ENCODE data around the gene CREBBP. TPM values are rescaled to one million over a fixed set of nuclear protein-coding genes. Genes with fewer than 3 reads are reported as not detected.

Gene CREBBP
- total and polyA plus RNA-seq, 4 donors, result 5.4 to 103 (median 61.0) TPM

DNA sequence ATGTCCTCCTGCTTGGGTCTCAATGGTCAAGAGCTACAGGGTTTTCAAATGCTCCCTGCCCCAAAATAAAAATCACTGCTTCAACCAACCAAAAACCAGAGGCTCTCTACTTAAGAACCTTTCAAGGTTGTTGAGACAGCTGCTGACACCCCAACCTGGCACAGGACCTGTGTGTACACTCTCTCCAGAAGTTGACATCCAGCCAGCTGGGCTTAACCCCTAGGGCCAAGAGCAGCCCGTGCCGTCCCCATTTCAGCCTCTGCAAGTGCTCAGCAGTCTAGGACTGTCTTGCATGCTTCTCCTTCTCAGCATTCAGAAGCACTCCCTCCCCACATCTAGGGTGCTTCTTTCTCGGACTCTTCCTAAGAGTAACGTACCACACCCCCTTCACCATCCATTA is 104.2 kb downstream of the CREBBP start:
- Histone ChIP-seq H3K27ac (ENCODE audit: low read depth in 1 of 2, low read length in 2 of 2) (no peak overlapping the region), H3K27me3 (ENCODE audit: control insufficient read depth in 1 of 2, insufficient read depth in 2 of 2, low read length in 1 of 2) (no peaks in the 10 kb centered on the region), H3K36me3 (ENCODE audit: control insufficient read depth in 1 of 2, insufficient read depth in 2 of 2, low read length in 1 of 2) (peaks cover 0 to 4% of the 10 kb centered on the region in 2 donors), H3K4me1 (ENCODE audit: control insufficient read depth in 1 of 2, insufficient read depth in 2 of 2, low read length in 2 of 2) (no peaks in the 10 kb centered on the region), H3K4me3 (ENCODE audit: low read length in 2 of 2) (no peak overlapping the region), H3K9me3 (ENCODE audit: control insufficient read depth, low read length) (no peaks in the 10 kb centered on the region)
- no peak for DNase-seq
- intact Hi-C loops (cut with DNase I), result loop anchor here in 1 of 2 donors (5.0 kb wide), 1 partner anchor 101 kb away; no protein-coding TSS in a partner anchor
- WGBS, 2 donors, result 57 to 58% methylated on average over 4 of the region's 4 CpGs
- no peak for ATAC-seq (ENCODE audit: low FRiP score)

DNA sequence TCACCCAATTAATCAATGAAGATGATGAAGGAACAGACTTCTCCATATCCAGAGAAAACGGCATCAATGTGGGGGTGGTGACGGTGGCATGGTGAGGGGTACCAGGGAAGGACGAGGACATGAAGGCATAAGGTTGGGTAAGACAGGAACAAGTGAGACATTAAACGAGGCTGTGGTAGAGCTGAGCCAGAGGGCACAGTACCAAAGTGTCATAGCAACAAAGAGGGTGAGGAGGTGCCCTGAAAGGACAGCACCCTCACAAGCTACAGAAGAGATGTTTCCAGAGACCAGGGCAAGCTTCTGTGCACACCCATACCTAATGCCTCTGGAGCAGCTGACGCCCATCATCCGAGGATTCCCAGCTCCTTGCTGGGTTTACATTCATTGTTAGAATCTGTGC is 105.7 kb downstream of the CREBBP start:
- no peak overlapping the region for H3K4me3 ChIP-seq (ENCODE audit: low read length in 2 of 2)
- H3K27me3 ChIP-seq (ENCODE audit: control insufficient read depth in 1 of 2, insufficient read depth in 2 of 2, low read length in 1 of 2), result no peaks in the 10 kb centered on the region
- WGBS, 2 donors, result 63 to 68% methylated on average over 6 of the region's 6 CpGs
- no peaks in the 10 kb centered on the region for H3K9me3 ChIP-seq (ENCODE audit: control insufficient read depth, low read length)
- no peak overlapping the region for H3K27ac ChIP-seq (ENCODE audit: low read depth in 1 of 2, low read length in 2 of 2)
- DNase-seq (no peak), ATAC-seq (ENCODE audit: low FRiP score) (no peak)
- H3K4me1 ChIP-seq (ENCODE audit: control insufficient read depth in 1 of 2, insufficient read depth in 2 of 2, low read length in 2 of 2), result no peaks in the 10 kb centered on the region
- intact Hi-C loops (cut with DNase I), result loop anchor here in 1 of 2 donors (5.0 kb wide), 1 partner anchor 102 kb away; no protein-coding TSS in a partner anchor
- peaks cover 0 to 4% of the 10 kb centered on the region in 2 donors for H3K36me3 ChIP-seq (ENCODE audit: control insufficient read depth in 1 of 2, insufficient read depth in 2 of 2, low read length in 1 of 2)

DNA sequence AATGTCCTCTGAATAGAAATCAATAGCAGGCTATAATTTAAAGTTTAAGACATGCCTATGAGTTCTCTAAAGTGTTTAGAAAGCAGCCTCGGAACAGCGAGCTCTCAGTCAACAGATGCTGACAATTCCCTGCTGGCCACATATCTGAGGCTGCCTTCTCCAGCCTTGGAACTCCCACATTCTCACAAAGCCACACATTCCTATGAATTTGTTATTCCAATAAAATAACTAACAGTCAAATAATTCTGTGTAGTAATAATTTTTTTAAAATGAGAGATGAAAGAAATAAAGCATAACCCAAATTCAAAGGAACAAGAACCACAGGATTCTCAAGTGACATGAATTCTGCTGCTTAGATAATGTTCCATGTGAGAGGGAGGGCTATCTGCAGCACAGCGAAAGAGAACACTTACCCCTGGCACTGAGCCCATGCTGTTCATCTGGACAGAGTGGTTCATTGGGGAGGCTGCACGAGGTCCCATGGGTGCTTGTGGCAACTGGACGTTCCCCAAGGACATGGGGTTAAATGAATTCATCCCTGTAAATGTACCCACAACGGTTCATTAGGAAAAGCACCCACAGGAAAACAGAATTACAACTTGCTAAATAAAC is 106.3 kb downstream of the CREBBP start:
- H3K4me1 ChIP-seq (ENCODE audit: control insufficient read depth in 1 of 2, insufficient read depth in 2 of 2, low read length in 2 of 2), result no peaks in the 10 kb centered on the region
- DNase-seq (no peak), ATAC-seq (ENCODE audit: low FRiP score) (no peak)
- no peaks in the 10 kb centered on the region for H3K27me3 ChIP-seq (ENCODE audit: control insufficient read depth in 1 of 2, insufficient read depth in 2 of 2, low read length in 1 of 2)
- H3K9me3 ChIP-seq (ENCODE audit: control insufficient read depth, low read length), result no peaks in the 10 kb centered on the region
- peaks cover 0 to 6% of the 10 kb centered on the region in 2 donors for H3K36me3 ChIP-seq (ENCODE audit: control insufficient read depth in 1 of 2, insufficient read depth in 2 of 2, low read length in 1 of 2)
- no peak overlapping the region for H3K4me3 ChIP-seq (ENCODE audit: low read length in 2 of 2)
- H3K27ac ChIP-seq (ENCODE audit: low read depth in 1 of 2, low read length in 2 of 2), result no peak overlapping the region
- intact Hi-C loops (cut with DNase I), result no loop called here
- 14 to 20% methylated on average over 6 of the region's 6 CpGs for WGBS, 2 donors

DNA sequence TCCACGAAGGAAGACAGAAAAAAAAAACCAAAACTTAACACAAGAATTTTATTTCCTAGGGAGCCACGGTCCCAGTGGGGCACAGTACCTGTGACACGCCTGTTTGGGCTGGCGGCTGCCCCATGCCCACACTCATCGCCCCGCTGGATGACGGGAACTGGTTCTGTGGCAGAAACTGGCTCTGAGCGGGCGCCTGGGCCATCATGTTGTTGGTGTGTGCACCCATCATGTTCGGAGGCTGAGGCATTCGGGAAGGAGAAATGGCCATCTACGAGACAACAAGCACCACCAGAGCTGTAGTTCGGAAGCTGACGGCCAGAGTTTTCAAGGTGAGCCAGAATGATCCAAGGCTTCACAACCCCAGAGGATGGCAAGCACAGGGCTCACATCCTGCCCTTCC is 106.8 kb downstream of the CREBBP start:
- Histone ChIP-seq H3K27ac (ENCODE audit: low read depth in 1 of 2, low read length in 2 of 2) (no peak overlapping the region), H3K27me3 (ENCODE audit: control insufficient read depth in 1 of 2, insufficient read depth in 2 of 2, low read length in 1 of 2) (no peaks in the 10 kb centered on the region), H3K9me3 (ENCODE audit: control insufficient read depth, low read length) (no peaks in the 10 kb centered on the region), H3K4me3 (ENCODE audit: low read length in 2 of 2) (no peak overlapping the region), H3K36me3 (ENCODE audit: control insufficient read depth in 1 of 2, insufficient read depth in 2 of 2, low read length in 1 of 2) (peaks cover 3 to 6% of the 10 kb centered on the region in 2 donors), H3K4me1 (ENCODE audit: control insufficient read depth in 1 of 2, insufficient read depth in 2 of 2, low read length in 2 of 2) (no peaks in the 10 kb centered on the region)
- 87 to 89% methylated on average over 14 of the region's 14 CpGs for WGBS, 2 donors
- no peak for DNase-seq
- ATAC-seq (ENCODE audit: low FRiP score), result no peak
- intact Hi-C loops (cut with DNase I), result no loop called here

DNA sequence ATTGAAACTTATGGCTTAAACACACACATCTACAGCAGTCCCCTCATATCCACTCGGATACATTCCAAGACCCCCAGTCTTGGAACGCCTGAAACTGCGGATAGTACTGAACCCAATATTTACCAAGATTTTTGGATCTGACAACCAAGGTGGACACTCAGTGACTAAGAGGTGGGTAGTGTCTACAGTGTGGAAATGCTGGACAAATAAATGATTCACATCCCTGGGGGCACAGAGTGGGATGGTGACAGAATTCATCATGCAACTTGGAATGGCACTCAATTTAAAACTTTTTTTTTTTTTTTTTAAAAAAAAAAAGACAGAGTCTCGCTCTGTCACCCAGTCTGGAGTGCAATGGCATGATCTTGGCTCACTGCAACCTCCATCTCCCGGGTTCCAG is 109.0 kb downstream of the CREBBP start:
- no peak for ATAC-seq (ENCODE audit: low FRiP score)
- intact Hi-C loops (cut with DNase I), result no loop called here
- DNase-seq, result no peak
- Histone ChIP-seq H3K4me1 (ENCODE audit: control insufficient read depth in 1 of 2, insufficient read depth in 2 of 2, low read length in 2 of 2) (no peaks in the 10 kb centered on the region), H3K36me3 (ENCODE audit: control insufficient read depth in 1 of 2, insufficient read depth in 2 of 2, low read length in 1 of 2) (peaks cover 5 to 6% of the 10 kb centered on the region in 2 donors), H3K27ac (ENCODE audit: low read depth in 1 of 2, low read length in 2 of 2) (no peak overlapping the region), H3K9me3 (ENCODE audit: control insufficient read depth, low read length) (no peaks in the 10 kb centered on the region), H3K27me3 (ENCODE audit: control insufficient read depth in 1 of 2, insufficient read depth in 2 of 2, low read length in 1 of 2) (no peaks in the 10 kb centered on the region), H3K4me3 (ENCODE audit: low read length in 2 of 2) (no peak overlapping the region)
- WGBS, 2 donors, result 88 to 89% methylated on average over 5 of the region's 5 CpGs

DNA sequence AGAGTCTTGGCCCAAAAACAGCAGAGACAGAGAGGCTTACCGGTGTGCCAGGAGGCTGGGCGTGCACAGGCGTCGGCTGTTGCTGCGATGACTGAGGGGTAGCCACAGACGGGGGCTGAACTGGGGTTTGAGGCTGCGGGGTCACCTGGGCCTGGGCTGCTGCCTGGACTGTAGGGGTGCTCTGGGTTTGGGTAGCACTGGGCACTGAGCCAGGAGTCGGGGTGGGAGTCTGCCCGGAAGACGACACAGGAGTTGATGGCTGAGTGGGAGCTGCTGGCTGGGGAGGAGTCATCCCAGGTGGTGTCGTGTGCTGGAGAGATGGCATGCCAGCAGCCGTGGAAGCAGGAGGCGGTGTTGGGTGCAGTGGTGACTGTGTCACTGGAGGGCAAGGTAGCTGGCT is 110.0 kb downstream of the CREBBP start:
- Histone ChIP-seq H3K9me3 (ENCODE audit: control insufficient read depth, low read length) (no peaks in the 10 kb centered on the region), H3K27me3 (ENCODE audit: control insufficient read depth in 1 of 2, insufficient read depth in 2 of 2, low read length in 1 of 2) (no peaks in the 10 kb centered on the region), H3K4me1 (ENCODE audit: control insufficient read depth in 1 of 2, insufficient read depth in 2 of 2, low read length in 2 of 2) (no peaks in the 10 kb centered on the region), H3K4me3 (ENCODE audit: low read length in 2 of 2) (no peak overlapping the region), H3K27ac (ENCODE audit: low read depth in 1 of 2, low read length in 2 of 2) (no peak overlapping the region), H3K36me3 (ENCODE audit: control insufficient read depth in 1 of 2, insufficient read depth in 2 of 2, low read length in 1 of 2) (peaks cover 2 to 5% of the 10 kb centered on the region in 2 donors)
- ATAC-seq (ENCODE audit: low FRiP score) (no peak), DNase-seq (no peak)
- 83 to 86% methylated on average over 13 of the region's 13 CpGs for WGBS, 2 donors
- intact Hi-C loops (cut with DNase I), result no loop called here

DNA sequence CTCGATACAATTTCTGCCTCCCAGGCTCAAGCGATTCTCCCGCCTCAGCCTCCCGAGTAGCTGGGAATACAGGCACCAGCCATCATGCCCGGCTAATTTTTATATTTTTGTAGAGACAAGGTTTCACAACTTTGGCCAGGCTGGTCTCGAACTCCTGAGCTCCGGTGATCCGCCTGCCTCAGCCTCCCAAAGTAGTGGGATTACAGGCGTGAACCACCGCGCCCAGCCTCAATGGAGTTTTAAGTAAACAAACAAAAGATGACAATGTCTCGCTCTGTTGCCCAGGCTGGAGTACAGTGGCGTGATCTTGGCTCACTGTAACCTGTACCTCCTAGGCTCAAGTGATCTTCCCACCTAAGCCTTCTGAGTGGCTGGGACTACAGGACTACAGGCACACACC is 110.6 kb downstream of the CREBBP start:
- no peaks in the 10 kb centered on the region for H3K9me3 ChIP-seq (ENCODE audit: control insufficient read depth, low read length)
- 96 to 97% methylated on average over 13 of the region's 13 CpGs for WGBS, 2 donors
- no peak overlapping the region for H3K4me3 ChIP-seq (ENCODE audit: low read length in 2 of 2)
- DNase-seq (no peak), ATAC-seq (ENCODE audit: low FRiP score) (no peak)
- no peak overlapping the region for H3K27ac ChIP-seq (ENCODE audit: low read depth in 1 of 2, low read length in 2 of 2)
- H3K27me3 ChIP-seq (ENCODE audit: control insufficient read depth in 1 of 2, insufficient read depth in 2 of 2, low read length in 1 of 2), result no peaks in the 10 kb centered on the region
- peaks cover 2 to 7% of the 10 kb centered on the region in 2 donors for H3K36me3 ChIP-seq (ENCODE audit: control insufficient read depth in 1 of 2, insufficient read depth in 2 of 2, low read length in 1 of 2)
- intact Hi-C loops (cut with DNase I), result no loop called here
- no peaks in the 10 kb centered on the region for H3K4me1 ChIP-seq (ENCODE audit: control insufficient read depth in 1 of 2, insufficient read depth in 2 of 2, low read length in 2 of 2)

DNA sequence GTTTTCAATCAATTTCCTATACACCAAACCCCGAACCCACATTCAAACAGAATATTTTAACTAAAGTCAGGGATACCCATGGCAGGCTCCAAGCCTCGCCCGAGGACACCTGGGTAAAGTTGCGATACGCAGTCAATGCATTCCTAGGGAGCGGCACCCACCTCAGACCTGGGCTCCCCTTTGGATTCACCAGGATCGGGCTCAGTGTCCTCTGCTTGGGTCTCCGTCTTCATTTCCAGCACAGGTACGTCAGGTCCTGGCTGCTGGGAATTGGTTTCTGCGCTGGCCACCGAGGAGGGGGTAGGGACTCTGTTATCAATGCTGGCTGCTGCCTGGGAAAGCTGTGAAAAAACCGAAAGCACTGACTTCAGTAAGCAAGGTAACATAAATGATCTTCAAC is 111.5 kb downstream of the CREBBP start:
- no peak overlapping the region for H3K27ac ChIP-seq (ENCODE audit: low read depth in 1 of 2, low read length in 2 of 2)
- H3K27me3 ChIP-seq (ENCODE audit: control insufficient read depth in 1 of 2, insufficient read depth in 2 of 2, low read length in 1 of 2), result no peaks in the 10 kb centered on the region
- DNase-seq (no peak), ATAC-seq (ENCODE audit: low FRiP score) (no peak)
- peaks cover 2 to 7% of the 10 kb centered on the region in 2 donors for H3K36me3 ChIP-seq (ENCODE audit: control insufficient read depth in 1 of 2, insufficient read depth in 2 of 2, low read length in 1 of 2)
- 94 to 95% methylated on average over 12 of the region's 12 CpGs for WGBS, 2 donors
- H3K4me1 ChIP-seq (ENCODE audit: control insufficient read depth in 1 of 2, insufficient read depth in 2 of 2, low read length in 2 of 2), result no peaks in the 10 kb centered on the region
- intact Hi-C loops (cut with DNase I), result no loop called here
- no peaks in the 10 kb centered on the region for H3K9me3 ChIP-seq (ENCODE audit: control insufficient read depth, low read length)
- H3K4me3 ChIP-seq (ENCODE audit: low read length in 2 of 2), result no peak overlapping the region

DNA sequence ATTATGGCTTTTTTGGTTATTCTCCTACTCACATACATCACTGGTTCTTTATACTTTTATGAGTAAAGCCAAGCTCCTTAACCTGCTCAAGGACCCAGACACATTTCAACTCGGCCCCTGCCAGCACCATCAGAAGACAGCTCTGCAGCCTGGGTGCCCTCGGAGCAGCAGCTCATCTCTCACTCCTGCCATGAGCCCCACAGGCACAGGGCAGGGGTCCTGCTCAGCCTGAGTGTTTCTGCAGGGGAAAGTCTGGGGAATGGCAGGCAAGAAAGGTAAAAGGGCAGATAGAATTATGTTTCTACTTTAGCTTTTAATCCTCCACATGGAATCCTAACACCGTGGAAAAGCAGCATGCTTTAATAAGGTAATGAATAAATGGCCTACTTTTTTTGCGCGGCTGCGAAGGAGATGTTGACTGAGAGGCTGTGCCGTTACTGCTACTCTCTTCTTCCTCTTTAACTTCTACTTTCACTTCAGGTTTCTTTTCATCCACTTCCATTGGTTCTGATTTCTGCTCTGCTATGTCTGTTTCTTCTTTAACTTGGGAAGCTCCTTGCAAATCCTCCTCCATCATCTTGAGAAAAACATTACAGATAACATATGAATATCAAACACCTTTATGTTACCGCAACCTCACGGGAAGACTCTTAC is 113.1 kb downstream of the CREBBP start:
- H3K4me1 ChIP-seq (ENCODE audit: control insufficient read depth in 1 of 2, insufficient read depth in 2 of 2, low read length in 2 of 2), result no peaks in the 10 kb centered on the region
- ATAC-seq (ENCODE audit: low FRiP score), result no peak
- peaks cover 2 to 9% of the 10 kb centered on the region in 2 donors for H3K36me3 ChIP-seq (ENCODE audit: control insufficient read depth in 1 of 2, insufficient read depth in 2 of 2, low read length in 1 of 2)
- intact Hi-C loops (cut with DNase I), result no loop called here
- H3K9me3 ChIP-seq (ENCODE audit: control insufficient read depth, low read length), result no peaks in the 10 kb centered on the region
- H3K27ac ChIP-seq (ENCODE audit: low read depth in 1 of 2, low read length in 2 of 2), result no peak overlapping the region
- no peak overlapping the region for H3K4me3 ChIP-seq (ENCODE audit: low read length in 2 of 2)
- WGBS, 2 donors, result 92 to 94% methylated on average over 9 of the region's 9 CpGs
- no peaks in the 10 kb centered on the region for H3K27me3 ChIP-seq (ENCODE audit: control insufficient read depth in 1 of 2, insufficient read depth in 2 of 2, low read length in 1 of 2)
- no peak for DNase-seq
